HG02642 (cell line): ENCODE results near the gene PGAP6.
"Not testable (repeated sequence)": the region's sequence is repeated elsewhere in the genome, so short reads cannot be mapped to it uniquely, and the experiment has no call there.

Experiments
- ATAC-seq: cut with Tn5 transposase; IDR thresholded peaks from one replicate; pipeline ENCODE4 v1.9.1; 2021; ENCODE audit warnings: mild to moderate bottlenecking; ENCODE audit not compliant: unreplicated experiment, poor library complexity

Gene PGAP6

GRCh38 chr16:369275-369865 is 12.4 kb downstream of the PGAP6 start:
- ATAC-seq, result no peak

DNA sequence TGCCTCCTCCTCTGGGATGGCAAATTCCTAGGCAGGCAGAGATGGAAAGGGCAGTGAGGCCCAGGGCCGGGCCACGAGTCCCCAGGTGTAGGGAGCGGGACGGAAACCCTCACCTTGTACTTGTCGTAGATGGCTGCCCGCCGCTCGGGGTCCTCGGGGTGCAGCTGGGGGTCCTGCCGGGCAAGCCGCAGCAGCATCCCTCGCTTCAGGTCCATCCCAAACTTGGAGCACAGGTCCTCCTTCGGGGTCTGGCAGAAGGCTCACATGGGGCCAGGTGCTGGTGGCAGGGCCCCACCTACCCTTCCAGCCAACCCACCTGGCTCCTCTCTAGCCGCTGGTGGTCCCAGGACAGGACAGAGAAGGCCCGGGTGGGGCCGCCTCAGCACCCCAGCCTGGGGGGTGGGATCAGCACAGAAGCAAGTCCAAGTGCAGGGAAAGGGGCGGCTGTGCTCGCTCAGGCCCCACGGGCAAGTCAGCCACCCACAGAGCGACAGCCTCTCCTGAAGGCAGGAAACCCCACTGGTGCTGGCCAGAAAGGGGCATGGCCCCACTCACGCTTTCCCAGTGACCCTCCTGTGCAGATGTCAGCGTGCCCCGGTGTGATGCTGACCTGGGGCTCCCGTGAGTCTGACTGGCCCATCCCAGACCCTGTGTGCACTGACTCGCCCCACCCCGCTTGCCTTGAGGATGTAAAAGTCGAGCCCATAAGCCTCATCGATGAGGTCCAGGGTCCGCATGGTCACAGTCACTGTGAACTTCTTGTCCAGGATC is 13.2 kb downstream of the PGAP6 start:
- no peak for ATAC-seq

DNA sequence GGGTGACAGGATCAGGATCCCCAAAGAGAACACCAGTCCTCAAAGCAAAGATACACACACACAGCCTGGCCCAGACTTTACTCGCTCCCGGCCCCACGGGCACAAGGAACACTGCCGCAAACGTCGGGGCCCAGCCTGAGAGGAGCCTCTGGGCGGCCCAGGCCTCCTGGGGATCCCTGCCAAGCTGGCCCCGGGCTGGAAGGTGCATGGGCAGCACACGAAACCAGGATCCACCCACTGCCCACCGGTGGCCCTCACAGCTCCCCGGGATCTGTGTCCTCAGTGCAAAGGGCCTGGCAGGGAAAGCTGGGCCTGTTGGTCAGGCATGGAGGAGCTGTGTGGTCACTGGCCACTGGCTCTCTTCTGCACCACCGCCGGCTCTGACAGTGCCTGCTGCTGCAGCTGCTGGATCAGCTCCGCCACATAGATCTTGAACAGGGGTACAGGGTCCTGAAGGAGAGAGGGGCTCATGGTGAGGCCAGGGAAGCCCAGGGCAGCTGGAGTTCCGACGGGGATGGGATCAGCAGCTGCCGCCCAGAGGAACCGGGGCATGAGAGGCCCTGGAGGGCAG is 14.4 kb downstream of the PGAP6 start:
- no peak for ATAC-seq

DNA sequence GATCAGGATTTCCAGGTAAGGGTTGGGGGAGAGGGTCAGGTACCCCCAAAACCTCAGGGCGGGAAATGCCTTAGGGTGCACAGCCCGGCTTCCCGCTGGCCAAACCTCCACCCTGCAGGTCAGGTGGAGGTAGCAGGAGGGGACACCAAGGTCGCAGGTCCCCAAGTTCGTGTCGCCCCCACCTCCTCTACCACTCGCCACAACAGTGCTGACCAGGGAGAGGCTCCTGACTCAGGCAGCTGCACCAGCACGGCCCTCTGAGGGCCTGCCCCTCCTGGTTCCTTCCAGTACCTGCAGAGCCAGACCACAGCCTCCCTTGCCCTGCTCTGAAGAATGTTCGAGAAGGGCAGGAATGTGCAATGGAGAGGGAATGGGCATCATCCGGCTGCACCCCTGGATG is 15.3 kb downstream of the PGAP6 start:
- no peak for ATAC-seq

GRCh38 chr16:364595-365491 is 16.9 kb downstream of the PGAP6 start:
- no peak for ATAC-seq

- ATAC-seq, result no peak
These were observed 17.9 kb downstream of the PGAP6 start for GRCh38 chr16:363766-364490.

DNA sequence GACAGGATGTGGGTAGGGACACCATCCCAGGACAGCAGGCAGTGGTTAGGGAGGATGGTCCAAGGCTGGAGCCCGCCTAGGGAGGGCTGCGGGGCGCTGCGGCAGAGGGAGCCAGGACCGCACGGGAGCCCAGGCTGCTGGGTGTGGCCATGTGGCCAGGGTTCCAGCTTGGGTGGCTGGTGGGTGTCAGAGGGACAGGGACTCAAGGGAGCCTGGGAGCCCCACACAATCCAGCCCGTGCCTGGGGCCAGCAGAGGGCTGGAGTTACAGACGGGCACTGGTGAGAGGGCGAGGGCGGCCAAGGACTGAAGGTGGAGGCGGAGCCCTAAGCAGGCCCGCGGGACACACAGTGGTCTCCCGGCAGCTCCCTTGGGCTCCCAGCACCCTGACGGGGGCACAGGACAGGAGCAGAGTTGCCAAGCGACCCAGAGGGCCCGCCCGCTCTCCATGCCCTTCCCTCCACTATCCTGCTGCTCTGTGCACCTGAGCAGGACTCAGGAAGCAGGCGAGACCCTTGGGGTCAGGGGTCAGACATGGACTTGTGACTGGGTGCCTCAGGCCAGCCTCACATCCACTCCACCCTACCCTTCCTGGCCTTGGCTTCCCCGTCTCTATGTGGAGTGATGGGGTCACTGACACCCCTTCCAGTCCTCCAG is 18.5 kb downstream of the PGAP6 start:
- no peak for ATAC-seq

DNA sequence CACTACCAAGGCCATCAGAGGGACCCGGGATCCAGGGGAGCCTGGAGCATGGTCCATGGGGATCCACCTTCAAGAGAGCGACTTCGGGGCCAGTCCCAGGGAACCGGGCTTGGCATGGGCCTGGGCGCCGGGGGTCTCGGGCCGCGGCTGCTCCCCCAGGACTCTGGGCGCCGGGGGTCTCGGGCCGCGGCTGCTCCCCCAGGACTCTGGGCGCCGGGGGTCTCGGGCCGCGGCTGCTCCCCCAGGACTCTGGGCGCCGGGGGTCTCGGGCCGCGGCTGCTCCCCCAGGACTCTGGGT is 19.1 kb downstream of the PGAP6 start:
- ATAC-seq, result not testable (repeated sequence)

DNA sequence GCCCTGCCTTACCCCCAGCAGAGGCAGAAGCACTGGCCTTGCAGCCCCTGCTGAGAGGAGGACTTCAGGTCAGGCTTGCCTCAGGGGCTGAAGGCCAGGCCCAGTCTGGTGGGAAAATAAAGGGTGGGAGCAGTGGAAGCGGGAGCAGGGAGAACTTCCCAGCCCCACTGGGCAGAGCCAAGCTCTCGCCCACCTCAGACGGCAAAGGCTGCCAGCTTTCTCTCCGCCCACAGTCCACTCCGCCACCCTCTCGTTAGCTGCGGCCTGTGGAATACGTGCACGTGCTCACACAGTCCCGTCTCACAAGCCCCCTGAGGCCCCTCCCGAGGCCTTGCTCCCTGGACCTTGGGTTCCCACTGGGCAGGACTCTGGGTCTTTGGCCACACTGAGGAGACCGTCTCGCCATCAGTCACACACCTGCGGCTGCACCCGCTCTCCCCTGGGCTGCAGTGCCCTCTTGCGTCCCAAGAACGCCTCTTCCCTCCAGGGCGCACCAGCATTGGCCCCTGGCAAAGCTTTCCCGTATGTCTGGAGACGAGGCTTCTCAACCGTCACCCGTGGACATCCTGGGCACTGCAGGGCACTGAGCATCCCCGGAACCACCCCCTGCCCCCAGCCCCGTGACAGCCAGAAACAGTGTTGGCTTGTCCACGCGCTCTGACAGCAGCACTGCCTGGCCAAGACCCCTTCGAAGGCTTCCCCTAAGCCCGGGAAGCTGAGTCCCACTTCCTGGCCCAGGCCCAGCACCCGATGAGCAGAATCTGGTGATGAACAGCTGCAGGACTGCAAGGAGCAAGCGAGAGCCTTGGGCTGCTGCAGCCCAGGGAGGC is 19.7 kb downstream of the PGAP6 start:
- ATAC-seq, result no peak

DNA sequence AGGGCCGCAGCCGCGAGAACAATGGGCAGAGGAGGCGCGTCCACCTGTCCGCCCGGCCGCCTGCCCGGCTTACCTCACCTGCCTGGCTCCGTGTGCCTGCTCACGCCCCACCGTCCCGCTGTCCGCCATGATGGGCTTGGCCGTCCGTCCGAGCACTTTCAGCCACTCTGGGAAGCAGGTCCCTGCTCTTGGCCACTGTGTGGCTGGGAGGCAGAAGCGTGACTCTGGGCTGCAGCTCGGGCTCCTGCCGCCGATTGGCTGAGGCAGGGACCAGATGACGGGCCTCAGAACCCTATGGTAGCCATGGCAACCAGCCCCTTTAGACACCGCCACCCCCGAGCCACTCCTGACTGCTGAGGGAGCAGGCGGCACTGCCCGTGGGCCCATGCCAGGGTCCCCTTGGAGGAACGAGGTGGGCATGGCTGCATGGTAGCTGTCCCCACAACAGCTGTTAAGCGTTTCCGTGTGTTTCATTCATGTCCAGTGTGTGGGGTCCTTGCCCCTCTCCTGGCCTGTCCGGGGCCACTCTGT is 20.4 kb downstream of the PGAP6 start:
- no peak for ATAC-seq

- ATAC-seq, result no peak
These were observed 21.0 kb downstream of the PGAP6 start for GRCh38 chr16:360698-361336.

- ATAC-seq, result no peak
These were observed 21.7 kb downstream of the PGAP6 start for GRCh38 chr16:359871-360697.

DNA sequence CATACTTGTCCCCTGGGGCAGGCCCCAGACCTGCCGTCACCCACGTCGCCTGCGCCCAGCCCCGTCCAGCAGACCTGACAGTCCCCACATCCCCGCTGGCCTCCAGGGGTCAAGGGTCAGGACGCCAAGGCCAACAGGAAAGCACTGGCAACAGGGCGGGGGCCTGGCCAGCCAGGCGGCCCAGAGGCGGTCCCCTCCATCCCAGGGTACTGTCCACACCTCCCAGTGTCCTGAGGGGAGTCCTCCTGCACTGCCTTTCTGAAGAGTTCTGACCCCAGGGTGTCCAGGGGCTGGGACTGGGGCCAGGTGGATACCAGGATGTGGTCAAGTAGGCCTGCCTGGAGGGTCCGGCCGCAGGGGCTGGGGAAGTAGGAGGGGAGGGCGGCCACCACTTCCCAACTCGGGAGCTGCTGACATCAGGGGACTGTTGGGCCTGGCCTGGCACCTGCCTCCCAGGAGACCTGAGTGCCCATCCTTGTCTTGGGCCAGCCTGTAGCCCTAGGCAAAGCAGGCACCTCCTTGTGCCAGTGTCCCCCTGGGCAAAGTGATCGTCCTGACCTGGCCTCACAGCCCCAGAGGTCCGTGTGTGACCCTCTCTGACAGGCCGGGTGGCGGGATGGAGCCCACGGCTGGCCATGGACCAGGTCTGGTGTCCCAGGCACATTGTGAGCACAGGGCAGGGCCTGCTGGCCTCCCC is 22.6 kb downstream of the PGAP6 start:
- no peak for ATAC-seq

DNA sequence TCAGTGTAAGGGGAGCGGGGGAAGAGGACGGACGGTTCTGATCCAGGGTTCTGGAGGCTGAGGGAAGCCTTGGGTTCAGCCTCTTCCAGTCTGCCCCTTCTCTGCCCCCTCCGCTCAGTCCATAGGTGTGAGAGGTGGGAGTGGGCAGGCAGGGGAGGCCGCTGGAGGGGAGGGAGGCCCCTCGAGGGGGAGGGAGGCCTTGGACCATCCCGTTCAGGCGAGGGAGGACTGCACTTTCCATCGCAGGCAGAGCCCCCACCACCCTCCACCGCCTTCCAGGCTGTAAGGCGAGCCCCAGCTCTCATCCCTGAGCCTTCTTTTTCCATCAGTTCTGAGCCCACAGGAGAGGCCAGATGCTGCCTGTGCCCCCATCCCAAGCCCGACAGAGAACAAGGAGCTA is 25.0 kb downstream of the PGAP6 start:
- ATAC-seq, result no peak

DNA sequence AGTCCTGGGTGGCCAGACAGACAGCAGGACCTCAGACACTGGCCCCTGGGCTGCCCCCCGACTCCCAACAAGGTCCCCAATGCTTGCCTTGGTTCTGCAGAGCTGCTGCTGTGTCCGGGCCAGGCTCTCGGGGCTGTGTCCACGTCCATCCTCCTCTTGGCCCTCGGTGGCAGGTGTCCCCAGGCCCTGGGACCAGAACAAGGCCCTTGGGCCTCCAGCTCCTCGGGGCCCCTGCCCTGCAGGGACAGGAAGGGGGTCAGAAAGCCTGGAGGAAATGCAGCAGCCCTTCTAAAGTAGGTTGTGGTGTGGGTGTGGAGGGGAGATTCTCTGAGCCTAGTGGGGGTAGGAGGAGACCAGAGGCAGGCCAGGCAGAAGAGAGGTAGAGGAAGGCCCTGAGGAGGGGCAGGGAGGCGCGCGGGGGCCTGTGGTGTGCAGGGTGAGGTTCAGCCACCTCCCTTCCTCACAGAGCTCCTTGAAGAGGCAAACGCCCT is 26.8 kb downstream of the PGAP6 start:
- no peak for ATAC-seq

DNA sequence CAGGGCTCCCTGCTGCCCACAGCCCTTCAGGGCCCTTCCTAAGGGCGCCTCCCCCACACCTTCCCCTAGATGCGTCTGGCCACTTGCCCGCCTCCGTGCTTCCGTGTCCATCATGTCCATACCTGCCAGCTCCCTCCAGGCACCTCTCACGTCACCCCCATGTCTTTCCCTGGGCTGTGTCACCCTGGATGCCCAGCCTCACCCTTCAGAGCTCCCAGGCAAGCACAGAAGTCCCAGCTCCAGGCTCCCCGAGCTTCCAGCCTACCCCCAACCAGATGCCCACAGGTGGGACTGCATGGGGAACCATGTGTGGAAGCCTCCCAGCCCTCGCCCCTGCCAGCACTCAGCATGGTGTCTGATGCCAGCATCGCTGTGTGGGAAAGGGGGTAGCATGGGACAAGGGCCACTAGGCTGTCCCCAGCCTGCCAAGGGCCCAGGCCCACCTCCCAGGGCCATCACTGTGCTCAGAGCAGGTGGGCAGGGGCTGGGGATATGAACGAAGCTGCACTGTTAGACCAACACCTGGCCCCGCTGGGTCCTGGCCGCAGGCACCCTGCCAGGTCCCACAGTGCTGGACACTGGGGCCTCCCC is 27.4 kb downstream of the PGAP6 start:
- ATAC-seq, result no peak
